ENCODE measurements around the gene ZNF197.
"Not testable (repeated sequence)": the region's sequence is repeated elsewhere in the genome, so short reads cannot be mapped to it uniquely, and the experiment has no call there.

Gene ZNF197

DNA sequence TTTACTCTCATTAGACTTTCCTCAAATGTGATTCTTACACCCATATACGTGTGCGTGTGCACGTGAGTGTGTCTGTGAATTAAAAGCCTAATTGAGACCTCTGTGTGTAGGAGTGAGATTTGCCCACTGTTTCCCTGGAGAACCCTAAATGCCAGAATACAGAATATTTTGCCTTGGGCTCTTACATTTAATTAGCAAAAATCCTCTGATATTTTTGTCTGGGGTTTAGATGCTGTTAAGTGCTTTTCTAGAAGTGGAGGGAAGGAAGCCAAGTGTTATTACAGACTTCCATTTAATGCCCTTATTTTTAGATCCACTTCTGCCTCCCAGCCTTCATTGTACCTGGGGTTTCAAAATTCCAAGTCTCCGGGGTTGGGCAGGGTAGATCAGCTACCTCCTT lies 41.5 kb downstream of the ZNF197 start:
- TF ChIP-seq, protein P1, sequence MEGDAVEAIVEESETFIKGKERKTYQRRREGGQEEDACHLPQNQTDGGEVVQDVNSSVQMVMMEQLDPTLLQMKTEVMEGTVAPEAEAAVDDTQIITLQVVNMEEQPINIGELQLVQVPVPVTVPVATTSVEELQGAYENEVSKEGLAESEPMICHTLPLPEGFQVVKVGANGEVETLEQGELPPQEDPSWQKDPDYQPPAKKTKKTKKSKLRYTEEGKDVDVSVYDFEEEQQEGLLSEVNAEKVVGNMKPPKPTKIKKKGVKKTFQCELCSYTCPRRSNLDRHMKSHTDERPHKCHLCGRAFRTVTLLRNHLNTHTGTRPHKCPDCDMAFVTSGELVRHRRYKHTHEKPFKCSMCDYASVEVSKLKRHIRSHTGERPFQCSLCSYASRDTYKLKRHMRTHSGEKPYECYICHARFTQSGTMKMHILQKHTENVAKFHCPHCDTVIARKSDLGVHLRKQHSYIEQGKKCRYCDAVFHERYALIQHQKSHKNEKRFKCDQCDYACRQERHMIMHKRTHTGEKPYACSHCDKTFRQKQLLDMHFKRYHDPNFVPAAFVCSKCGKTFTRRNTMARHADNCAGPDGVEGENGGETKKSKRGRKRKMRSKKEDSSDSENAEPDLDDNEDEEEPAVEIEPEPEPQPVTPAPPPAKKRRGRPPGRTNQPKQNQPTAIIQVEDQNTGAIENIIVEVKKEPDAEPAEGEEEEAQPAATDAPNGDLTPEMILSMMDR (conservative IDR thresholded peaks at IDR 0.05; ENCODE audit: low read depth, low read length), result no peak
- no peak for DNase-seq (ENCODE audit: low read depth)

DNA sequence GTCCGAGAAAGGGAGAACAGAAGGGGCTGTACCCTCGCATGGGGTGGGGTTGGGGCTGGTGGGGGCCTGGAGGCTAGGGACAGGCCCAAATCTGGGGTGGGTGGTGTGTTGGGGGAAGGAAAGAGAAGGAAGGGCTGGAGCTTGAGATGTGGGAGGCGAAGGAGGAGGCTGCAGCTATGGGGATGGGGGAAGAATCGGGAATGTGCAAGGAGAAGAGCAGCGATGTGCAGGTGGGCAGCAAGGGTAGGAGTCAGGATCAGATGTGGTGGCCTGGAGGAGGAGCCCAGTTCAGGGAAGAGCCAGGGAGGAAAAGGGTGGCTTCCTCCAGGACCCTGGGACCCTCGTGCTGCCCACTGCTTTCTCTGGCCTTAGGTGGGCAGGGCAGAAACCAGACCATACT lies 44.9 kb downstream of the ZNF197 start:
- H3K4me3 ChIP-seq (ENCODE audit: low read length), result no peak overlapping the region
- no peak for DNase-seq (ENCODE audit: low read depth)
- TF ChIP-seq, protein P1 (conservative IDR thresholded peaks at IDR 0.05; ENCODE audit: low read depth, low read length), result no peak

More for the DNA sequence above, 41.5 kb downstream of the ZNF197 start:
- H3K4me3 ChIP-seq (ENCODE audit: low read length), result no peak overlapping the region

DNA sequence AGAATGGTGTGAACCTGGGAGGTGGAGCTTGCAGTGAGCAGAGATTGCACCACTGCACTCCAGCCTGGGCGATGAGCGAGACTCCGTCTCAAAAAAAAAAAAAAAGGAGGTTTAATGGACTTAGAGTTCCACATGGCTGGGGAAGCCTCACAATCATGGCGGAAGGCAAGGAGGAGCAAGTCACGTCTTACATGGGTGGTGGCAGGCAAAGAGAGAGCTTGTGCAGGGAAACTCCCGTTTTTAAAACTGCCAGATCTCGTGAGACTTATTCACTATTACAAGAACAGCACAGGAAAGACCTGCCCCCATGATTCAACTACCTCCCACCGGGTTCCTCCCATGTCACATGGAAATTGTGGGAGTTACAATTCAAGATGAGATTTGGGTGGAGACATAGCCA lies 48.6 kb downstream of the ZNF197 start:
- H3K4me3 ChIP-seq (ENCODE audit: low read length); DNase-seq (ENCODE audit: low read depth): not testable (repeated sequence)

DNA sequence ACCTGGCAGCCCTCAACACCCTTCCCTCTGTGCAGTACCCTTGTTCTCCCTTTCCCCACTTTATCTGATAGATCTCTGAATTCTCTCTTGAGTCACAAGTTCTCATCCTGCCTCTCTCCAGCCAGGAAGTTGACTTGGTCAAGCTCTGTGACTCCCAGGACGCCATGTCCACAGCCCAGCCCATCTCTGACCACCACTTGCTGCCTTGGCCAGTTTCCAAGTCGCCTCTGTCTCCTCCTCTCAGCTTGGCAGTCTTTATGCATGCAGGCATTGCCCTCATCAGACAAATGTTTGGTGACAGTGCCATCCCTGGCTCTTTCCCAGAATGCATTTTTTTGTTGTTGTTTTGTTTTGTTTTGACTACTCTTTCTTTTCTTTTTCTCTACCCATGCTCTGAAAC lies 49.4 kb downstream of the ZNF197 start:
- TF ChIP-seq, protein P1 (conservative IDR thresholded peaks at IDR 0.05; ENCODE audit: low read depth, low read length), result no peak
- H3K4me3 ChIP-seq (ENCODE audit: low read length), result no peak overlapping the region
- no peak for DNase-seq (ENCODE audit: low read depth)

DNA sequence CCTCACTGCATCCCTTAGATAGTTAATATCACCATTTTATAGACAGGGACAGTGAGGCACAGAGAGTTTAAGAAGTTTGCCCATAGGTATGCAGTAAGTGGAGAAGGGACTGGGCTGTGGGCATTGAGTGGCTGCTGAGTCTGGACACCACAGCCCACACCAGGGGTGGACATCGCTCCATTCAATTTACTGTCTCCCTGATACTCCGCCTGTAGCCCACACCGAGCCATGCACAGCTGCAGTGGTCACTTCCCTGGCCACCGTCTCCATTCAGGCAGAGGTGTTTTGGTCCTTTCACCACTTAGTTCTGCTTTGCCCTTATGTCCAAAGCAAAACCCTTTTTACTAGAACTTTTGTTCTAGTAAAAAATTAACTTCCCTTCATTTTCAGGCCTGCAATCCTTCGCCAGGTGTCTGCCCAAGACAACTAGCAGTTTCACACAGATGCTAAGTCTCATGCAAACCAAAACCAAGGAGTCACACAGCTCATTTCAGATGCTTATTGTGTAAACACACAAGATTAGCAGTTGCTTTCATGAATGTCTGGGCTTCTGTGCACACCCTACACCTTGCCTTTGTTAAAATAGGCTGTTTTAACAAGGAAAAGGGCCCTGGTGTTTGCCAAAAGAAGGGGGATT lies 53.8 kb downstream of the ZNF197 start:
- TF ChIP-seq, protein P1 (conservative IDR thresholded peaks at IDR 0.05; ENCODE audit: low read depth, low read length), result no peak
- H3K4me3 ChIP-seq (ENCODE audit: low read length), result no peak overlapping the region
- DNase-seq (ENCODE audit: low read depth), result no peak

DNA sequence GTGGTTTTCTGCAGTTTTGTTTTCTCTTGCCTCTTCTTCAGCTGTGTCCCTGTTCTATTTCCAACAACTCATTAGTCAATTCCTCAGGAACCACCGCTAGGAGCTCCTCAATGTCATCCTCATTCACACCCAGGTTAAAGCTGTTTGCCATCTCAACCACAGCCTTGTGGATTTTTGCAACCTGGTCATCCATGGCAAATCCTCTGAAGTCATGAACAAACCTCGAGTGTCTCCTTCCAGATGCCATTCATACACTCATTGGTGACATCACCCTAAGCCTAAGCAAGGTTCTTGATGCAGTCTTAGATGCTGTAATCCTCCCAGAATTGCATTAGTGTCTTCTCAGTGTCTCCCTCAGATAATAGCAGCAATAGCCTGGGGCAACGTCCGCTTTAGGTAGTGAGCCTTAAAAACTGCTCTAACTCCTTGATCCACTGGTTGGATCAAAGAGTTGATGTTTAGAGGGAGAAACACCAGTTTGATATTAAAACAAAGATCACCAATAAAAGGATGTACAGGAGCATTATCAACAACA lies 56.2 kb downstream of the ZNF197 start:
- TF ChIP-seq, protein P1 (conservative IDR thresholded peaks at IDR 0.05; ENCODE audit: low read depth, low read length), result no peak
- no peak overlapping the region for H3K4me3 ChIP-seq (ENCODE audit: low read length)
- no peak for DNase-seq (ENCODE audit: low read depth)

DNA sequence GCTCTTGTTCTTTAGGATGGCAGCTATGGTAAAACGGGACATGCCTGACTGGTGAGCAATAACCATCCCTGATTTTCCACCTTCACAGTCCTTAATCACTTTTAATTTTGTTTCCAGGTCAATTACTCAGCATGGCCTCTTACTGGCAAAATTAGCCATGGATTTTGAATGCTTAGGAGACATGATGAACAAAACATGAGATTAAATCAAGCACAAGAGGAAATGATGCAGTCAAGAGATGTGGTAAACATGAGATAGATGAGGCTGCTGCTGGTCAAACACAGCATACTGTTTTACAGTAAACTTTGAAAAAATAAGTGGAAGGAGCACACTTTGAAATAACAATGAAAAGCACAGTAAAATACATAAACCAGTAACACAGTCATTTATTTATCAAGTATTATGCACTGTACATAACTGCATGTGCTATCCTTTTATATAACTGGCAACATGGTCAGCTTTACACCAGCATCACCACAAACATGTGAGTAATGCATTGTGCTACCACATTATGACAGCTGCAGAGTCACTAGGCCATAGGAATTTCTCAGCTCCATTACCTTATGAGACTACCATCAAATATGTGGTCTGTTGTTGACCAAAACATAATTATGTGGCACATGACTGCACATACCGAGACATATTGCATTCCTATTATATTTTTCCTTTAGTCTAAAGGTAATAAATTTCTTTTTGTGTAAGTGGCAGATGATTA lies 57.5 kb downstream of the ZNF197 start:
- TF ChIP-seq, protein P1 (conservative IDR thresholded peaks at IDR 0.05; ENCODE audit: low read depth, low read length), result no peak
- no peak for DNase-seq (ENCODE audit: low read depth)
- H3K4me3 ChIP-seq (ENCODE audit: low read length), result no peak overlapping the region

All from retinal pigment epithelial cell (primary cell).